ENCODE results near the gene ROBO1. TPM values are rescaled to one million over a fixed set of nuclear protein-coding genes. Genes with fewer than 3 reads are reported as not detected.

Gene ROBO1
- total and polyA plus RNA-seq, 12 donors: 6.4 to 144 (median 43.9) TPM

- no peaks in the 10 kb centered on the region for H3K27me3 ChIP-seq
- no peaks in the 10 kb centered on the region for H3K36me3 ChIP-seq (replicated peaks in 1 of 2)
- WGBS, 4 donors: 88 to 91% (median 89%) methylated on average over 1 of the region's 1 CpG
- no peak for DNase-seq
- H3K4me1 ChIP-seq (replicated peaks in 1 of 2): peaks cover 7 to 10% of the 10 kb centered on the region in 2 donors
- no peak overlapping the region for H3K27ac ChIP-seq
- H3K9me3 ChIP-seq (replicated peaks in 1 of 3): no peaks in the 10 kb centered on the region
- no peak overlapping the region for H3K4me3 ChIP-seq
- intact Hi-C loops (cut with DNase I): no loop called here
- TF ChIP-seq CTCF (IDR thresholded peaks at IDR 0.05) (no peak), POLR2A (IDR thresholded peaks at IDR 0.05) (no peak)
These were observed 973.4 kb downstream of the ROBO1 start for GRCh38 chr3:78794431-78794830.

- Histone ChIP-seq H3K4me1 (replicated peaks in 1 of 2) (peaks cover 7 to 10% of the 10 kb centered on the region in 2 donors), H3K9me3 (replicated peaks in 1 of 3) (no peaks in the 10 kb centered on the region), H3K27ac (no peak overlapping the region), H3K27me3 (no peaks in the 10 kb centered on the region), H3K4me3 (no peak overlapping the region), H3K36me3 (replicated peaks in 1 of 2) (no peaks in the 10 kb centered on the region)
- no peak for DNase-seq
- no peak for TF ChIP-seq POLR2A (IDR thresholded peaks at IDR 0.05)
- no peak for TF ChIP-seq CTCF (IDR thresholded peaks at IDR 0.05)
- intact Hi-C loops (cut with DNase I): no loop called here
- 92 to 100% (median 99%) methylated on average over 1 of the region's 1 CpG for WGBS, 4 donors
These were observed 975.1 kb downstream of the ROBO1 start for GRCh38 chr3:78792733-78793132.

- H3K27me3 ChIP-seq: no peaks in the 10 kb centered on the region
- no peak for TF ChIP-seq CTCF (IDR thresholded peaks at IDR 0.05)
- TF ChIP-seq POLR2A (IDR thresholded peaks at IDR 0.05): no peak
- no peaks in the 10 kb centered on the region for H3K36me3 ChIP-seq (replicated peaks in 1 of 2)
- DNase-seq: no peak
- H3K9me3 ChIP-seq (replicated peaks in 1 of 3): no peaks in the 10 kb centered on the region
- no peak overlapping the region for H3K27ac ChIP-seq
- intact Hi-C loops (cut with DNase I): no loop called here
- H3K4me1 ChIP-seq (replicated peaks in 1 of 2): peaks cover 7 to 10% of the 10 kb centered on the region in 2 donors
- no peak overlapping the region for H3K4me3 ChIP-seq
- WGBS, 4 donors: 91 to 94% (median 93%) methylated on average over 1 of the region's 1 CpG
These were observed 975.6 kb downstream of the ROBO1 start for GRCh38 chr3:78792212-78792611.

GRCh38 chr3:78791753-78792152, 976.0 kb downstream of the ROBO1 start:
- 60 to 64% (median 63%) methylated on average over 3 of the region's 3 CpGs for WGBS, 4 donors
- intact Hi-C loops (cut with DNase I): no loop called here
- Histone ChIP-seq H3K27ac (no peak overlapping the region), H3K4me1 (replicated peaks in 1 of 2) (peaks cover 3 to 7% of the 10 kb centered on the region in 2 donors), H3K9me3 (replicated peaks in 1 of 3) (no peaks in the 10 kb centered on the region), H3K4me3 (no peak overlapping the region), H3K36me3 (replicated peaks in 1 of 2) (no peaks in the 10 kb centered on the region), H3K27me3 (no peaks in the 10 kb centered on the region)
- no peak for TF ChIP-seq CTCF (IDR thresholded peaks at IDR 0.05)
- TF ChIP-seq POLR2A (IDR thresholded peaks at IDR 0.05): no peak
- DNase-seq: no peak
